OCI-LY7 (cell line): Measurements from ENCODE around the gene RDH8.

ENCODE experiments used
- EZH2phosphoT487 ChIP-seq: fragments of 200-600 bp; sonication (generic); IDR thresholded peaks from 2 replicates; pipeline ENCODE4 v1.6.1; 2018; ENCODE audit warnings: low read depth, borderline replicate concordance, mild to moderate bottlenecking, mixed run types, antibody characterized with exemption, low read length, moderate library complexity, mixed read lengths
- TF ChIP-seq, protein P1 (sequence below): fragments of 200-600 bp; sonication (generic); conservative IDR thresholded peaks from 2 replicates; pipeline ENCODE4 v1.5.1; 2014; ENCODE audit warnings: mild to moderate bottlenecking, antibody characterized with exemption, low read length, moderate library complexity, mixed read lengths

- TF ChIP-seq, protein P1, sequence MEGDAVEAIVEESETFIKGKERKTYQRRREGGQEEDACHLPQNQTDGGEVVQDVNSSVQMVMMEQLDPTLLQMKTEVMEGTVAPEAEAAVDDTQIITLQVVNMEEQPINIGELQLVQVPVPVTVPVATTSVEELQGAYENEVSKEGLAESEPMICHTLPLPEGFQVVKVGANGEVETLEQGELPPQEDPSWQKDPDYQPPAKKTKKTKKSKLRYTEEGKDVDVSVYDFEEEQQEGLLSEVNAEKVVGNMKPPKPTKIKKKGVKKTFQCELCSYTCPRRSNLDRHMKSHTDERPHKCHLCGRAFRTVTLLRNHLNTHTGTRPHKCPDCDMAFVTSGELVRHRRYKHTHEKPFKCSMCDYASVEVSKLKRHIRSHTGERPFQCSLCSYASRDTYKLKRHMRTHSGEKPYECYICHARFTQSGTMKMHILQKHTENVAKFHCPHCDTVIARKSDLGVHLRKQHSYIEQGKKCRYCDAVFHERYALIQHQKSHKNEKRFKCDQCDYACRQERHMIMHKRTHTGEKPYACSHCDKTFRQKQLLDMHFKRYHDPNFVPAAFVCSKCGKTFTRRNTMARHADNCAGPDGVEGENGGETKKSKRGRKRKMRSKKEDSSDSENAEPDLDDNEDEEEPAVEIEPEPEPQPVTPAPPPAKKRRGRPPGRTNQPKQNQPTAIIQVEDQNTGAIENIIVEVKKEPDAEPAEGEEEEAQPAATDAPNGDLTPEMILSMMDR: peak; percentile 91
- no peak for TF ChIP-seq EZH2phosphoT487
Observed at GRCh38 chr19:10027158-10027997, 14.1 kb downstream of the RDH8 start.
